ENCODE results near the gene OGDH.

The OGDH gene

DNA sequence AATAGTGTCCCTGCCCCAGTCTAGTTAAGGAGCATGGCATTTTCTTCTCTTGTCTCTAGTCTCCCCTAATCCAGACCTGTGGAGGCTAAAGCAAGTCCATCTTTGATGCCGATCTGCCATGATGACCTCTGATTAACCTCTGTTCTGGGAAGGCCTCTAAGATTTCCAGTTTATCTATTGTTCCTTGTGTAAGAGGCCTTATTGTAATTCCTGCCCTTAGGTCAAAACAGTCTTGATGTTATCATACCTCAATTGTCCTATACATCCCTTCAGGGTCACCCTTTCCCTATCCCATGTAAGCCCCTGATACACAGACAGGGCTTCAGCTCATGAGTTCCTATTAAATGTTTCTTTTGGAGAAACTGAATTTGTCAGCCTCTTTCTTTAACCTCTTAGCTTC is 137.3 kb downstream of the OGDH start:
- DNase-seq, result no peak

DNA sequence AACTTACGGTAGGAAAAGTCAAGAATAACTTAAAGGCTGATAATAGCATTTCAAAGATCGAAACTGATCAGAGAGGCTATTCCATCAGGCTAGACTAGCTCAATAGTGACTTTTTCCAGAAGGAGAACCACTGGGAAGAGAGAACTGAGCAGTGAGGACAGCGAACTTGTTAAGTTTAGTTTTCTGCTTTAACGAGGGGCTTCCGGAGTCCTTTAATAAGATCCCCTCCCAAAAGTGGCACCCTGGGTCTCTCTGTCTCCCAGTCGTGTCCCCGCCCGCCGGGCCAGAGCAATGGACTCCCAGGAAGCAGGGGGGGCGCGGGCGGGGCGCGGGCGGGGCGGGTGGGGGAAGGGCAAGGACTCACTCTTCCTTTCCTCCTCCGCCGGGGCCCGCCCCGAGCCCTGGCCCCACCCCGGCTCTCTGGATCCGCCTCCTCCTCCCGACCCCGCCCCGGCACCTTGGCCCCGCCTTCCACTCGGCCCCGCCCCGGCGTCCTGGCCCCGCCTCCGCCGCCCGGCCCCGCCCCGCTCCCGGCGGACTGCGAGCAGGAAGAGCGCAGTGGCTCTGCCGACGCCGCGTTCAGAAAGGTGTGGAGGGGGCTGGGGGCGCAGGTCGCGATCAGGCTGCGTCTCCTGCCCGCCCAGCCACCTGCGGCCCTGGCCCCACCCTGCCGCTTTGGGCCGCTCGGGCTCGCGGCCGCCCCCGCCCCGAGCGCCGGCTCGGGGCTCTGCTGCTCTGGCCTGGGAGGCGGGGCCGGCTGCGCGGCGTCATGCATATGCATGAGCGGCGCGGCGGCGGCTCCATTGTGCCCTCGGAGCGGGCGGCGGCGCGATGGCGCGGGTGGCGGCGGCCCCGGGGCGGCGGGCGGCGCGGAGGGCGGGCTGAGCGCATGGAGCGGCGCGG is 141.9 kb downstream of the OGDH start, which contains the start of gene ZMIZ2:
Gene ZMIZ2, plus strand, starts transcription at position 803 of the 903 bp plus-strand sequence. CDS start 7,403 bp downstream, outside the sequence.
- peak; percentile 86 for DNase-seq

- DNase-seq, result no peak
These were observed 142.7 kb downstream of the OGDH start for GRCh38 chr7:44748948-44749731.

GRCh38 chr7:44749992-44750391 is 143.6 kb downstream of the OGDH start:
- no peak for DNase-seq

DNA sequence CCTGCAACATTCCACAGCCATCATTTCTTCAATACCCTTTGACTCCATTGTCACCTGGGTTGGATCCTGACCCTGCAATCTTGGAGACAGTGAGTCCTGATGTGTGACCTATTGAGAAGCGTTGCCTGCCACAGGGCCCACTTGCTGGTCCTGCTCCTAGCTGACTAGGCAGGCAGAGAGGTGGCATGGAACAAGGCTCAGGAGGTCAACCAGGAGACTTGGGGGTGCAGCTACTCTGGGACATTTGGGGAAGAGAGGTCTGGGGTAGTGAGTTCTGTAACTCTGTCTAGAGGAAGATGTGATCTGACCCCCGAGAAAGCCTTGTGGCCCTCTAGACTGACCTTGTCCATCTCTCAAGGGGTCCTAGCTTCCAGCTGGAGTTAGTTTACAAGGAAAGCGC is 144.0 kb downstream of the OGDH start:
- no peak for DNase-seq

DNA sequence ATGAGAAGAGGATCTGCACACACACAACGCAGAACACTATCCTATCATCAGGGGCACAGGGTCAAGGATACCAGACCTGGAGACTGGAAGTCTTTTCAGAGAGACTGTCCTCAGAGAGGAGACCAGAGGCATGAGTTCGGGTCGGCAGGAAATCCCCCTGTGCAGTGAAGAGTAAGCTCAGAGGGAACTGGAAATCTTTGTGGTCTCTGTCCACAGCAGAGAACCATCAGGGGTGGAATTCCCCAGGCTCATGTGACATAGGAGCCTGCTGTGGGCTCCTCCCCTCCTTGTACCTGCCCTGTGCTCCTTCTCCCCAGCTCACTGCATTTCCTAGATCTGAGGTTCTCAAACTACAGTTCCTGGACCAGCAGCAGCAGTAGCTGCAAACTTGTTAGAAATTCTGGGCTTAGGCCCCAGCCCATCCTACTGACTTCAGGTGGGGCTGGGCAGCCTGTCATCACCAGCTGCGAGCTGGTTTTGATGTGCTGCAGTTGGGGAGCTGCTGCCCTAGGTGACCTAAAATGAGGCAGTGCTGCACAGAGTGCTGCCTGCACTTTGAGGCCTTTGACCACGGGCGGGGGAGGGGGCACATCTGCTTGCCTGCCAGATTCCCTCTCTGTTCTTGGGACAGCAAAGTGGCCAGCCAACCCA is 144.6 kb downstream of the OGDH start:
- DNase-seq, result no peak

- no peak for DNase-seq
These were observed 146.4 kb downstream of the OGDH start for GRCh38 chr7:44752822-44753221.

GRCh38 chr7:44754802-44755697 is 148.6 kb downstream of the OGDH start:
- DNase-seq, result no peak

GRCh38 chr7:44755698-44756627 is 149.5 kb downstream of the OGDH start:
- no peak for DNase-seq

DNA sequence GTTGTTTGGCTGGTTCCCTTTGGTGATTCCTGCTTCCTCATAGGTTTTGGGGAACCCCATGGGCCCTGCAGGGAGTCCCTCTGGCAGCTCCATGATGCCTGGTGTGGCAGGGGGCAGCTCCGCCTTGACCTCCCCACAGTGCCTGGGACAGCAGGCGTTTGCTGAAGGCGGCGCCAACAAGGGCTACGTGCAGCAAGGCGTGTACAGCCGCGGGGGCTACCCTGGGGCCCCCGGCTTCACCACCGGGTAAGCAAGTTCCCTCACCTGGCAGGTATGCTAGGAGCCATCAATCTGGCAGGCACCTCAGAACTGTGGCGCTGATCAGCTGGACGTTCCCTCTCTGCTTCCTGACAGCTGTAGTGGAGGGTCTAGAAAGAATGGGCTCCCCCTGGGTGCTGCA is 150.5 kb downstream of the OGDH start:
- DNase-seq, result no peak

DNA sequence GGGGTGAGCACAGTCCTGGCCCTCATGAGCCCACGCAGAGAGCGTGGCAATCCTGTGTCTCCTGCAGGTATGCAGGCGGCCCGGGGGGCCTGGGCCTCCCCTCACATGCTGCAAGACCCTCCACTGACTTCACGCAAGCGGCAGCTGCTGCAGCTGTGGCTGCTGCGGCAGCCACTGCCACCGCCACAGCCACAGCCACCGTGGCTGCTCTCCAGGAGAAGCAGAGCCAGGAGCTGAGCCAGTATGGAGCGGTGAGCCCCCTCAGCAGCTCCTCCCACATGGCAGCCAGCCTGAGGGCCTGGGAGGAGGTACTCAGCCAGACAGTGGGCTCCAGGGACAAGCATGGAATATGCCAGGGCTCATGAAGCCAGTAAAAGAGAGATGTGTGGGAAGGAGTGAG is 150.9 kb downstream of the OGDH start:
- no peak for DNase-seq

DNA sequence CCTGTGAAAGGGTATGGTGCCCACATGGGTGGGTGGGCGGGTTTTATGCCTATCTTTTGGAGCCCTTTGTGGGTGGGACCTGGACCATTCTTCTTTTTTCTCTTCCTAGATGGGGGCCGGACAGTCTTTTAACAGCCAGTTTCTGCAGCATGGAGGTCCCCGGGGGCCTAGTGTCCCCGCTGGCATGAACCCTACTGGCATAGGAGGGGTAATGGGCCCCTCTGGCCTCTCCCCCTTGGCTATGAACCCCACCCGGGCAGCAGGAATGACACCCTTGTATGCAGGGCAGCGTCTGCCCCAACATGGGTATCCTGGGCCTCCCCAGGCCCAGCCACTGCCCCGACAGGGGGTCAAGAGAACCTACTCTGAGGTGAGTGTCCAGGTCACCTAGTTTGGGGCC is 151.3 kb downstream of the OGDH start:
- DNase-seq, result no peak
